Body of pancreas (tissue), 4 donors: ENCODE data around the gene DUSP23. TPM values are rescaled to one million over a fixed set of nuclear protein-coding genes. Genes with fewer than 3 reads are reported as not detected.

Source experiments
- ATAC-seq: fragments of 150-250 bp; one replicate; pipeline ENCODE4 v1.9.1; 2016
- DNase-seq, 4 donors: peaks; one replicate each; pipeline ENCODE4 v3.0.0-alpha.2; 2019
- H3K27ac ChIP-seq, 4 donors: fragments of 200-600 bp; sonication (generic); 1 replicate in 3 of 4; 2 replicates in 1 of 4; pipeline versions ENCODE4 v1.5.1 to v1.6.1; 2016 to 2019; ENCODE audit warnings: mild to moderate bottlenecking in 1 of 4, mixed read lengths in 1 of 4, moderate library complexity in 1 of 4
- H3K27me3 ChIP-seq, 2 donors: fragments of 200-600 bp; sonication (generic); one replicate each; pipeline ENCODE4 v1.6.0; 2016; ENCODE audit warnings: mild to moderate bottlenecking in 1 of 2
- H3K36me3 ChIP-seq, 2 donors: fragments of 200-600 bp; sonication (generic); replicated peaks in 1 of 2; 2 replicates each; pipeline ENCODE4 v1.5.1; 2016; ENCODE audit warnings: low read depth in 2 of 2; ENCODE audit not compliant: insufficient read depth in 1 of 2
- H3K4me1 ChIP-seq: fragments of 200-600 bp; sonication (generic); one replicate; pipeline ENCODE4 v1.6.0; 2016
- H3K4me3 ChIP-seq, 2 donors: fragments of 200-600 bp; sonication (generic); 1 replicate in 1 of 2; 2 replicates in 1 of 2; pipeline ENCODE4 v1.5.1; 2016 to 2019
- H3K9me3 ChIP-seq, 3 donors: fragments of 200-600 bp; sonication (generic); 1 replicate in 2 of 3; 2 replicates in 1 of 3; pipeline ENCODE4 v1.5.1; 2016
- CTCF ChIP-seq, 7 experiments: fragments of 450-650 bp in 4 of 7; fragments of 200-600 bp in 3 of 7; sonication (generic) in 3 of 7; IDR thresholded peaks; one replicate each; pipeline ENCODE4 v1.5.1; 2016 to 2019; ENCODE audit warnings: antibody characterized with exemption in 7 of 7
- POLR2A ChIP-seq, 3 donors: fragments of 450-650 bp; IDR thresholded peaks; one replicate each; pipeline ENCODE4 v1.6.1; 2016; ENCODE audit warnings: antibody characterized with exemption in 3 of 3, mild to moderate bottlenecking in 2 of 3
- WGBS, 2 donors: methylation state at CpG; one replicate each; pipeline ENCODE4 v1.1.5; 2017; 5-methylcytosine and 5-hydroxymethylcytosine counted together
- intact Hi-C: fragments of 100-400 bp; cut with DNase I; formaldehyde crosslinking; loops from one replicate; pipeline ENCODE4 v1.15.1; 2023
- total RNA-seq, 2 donors: library from RNA; depleted of rRNA; stranded (reverse); fragments of >200 nt; gene quantifications; one replicate each; pipeline ENCODE4 v1.1.0, GENCODE V29; 2016

DUSP23 gene
- total RNA-seq, 2 donors from 2014 or later = 60.6 to 91.1 TPM

DNA sequence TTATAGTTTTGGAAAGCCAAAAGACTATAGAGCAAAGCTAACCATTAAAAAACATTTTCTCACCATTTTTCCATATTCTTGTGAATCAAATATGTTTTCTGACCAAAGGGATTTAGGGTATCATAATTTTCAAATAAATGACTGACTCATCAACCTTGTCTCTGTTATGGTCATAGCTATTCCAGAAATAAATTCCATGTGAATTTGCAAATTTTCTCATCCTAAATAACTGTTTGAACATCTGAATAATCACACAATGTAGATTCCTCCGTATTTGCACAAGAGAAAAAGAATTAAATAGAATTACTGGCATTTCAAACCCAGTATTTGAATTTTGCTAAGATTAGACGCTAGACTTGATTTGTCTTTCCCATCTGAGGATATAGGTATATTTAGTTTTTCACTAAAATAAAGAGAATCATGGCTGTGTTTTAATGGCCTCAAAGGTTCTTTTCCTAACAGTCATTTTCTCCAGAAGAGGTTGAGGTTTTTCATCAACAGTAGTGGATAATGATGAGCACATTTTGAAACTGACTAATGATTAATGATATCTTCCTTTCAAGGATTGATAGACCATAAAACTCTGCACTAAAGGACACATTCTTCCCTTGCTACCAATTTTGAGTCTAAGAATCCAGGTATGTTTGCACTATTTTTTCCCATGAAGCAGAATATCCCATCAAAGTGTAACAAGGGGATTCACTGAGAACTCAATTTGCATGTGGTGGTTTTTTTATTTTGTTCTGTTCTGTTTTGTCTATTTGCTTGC is 9.5 kb upstream of the DUSP23 start:
- no peaks in the 10 kb centered on the region for H3K27me3 ChIP-seq
- intact Hi-C loops = no loop called here
- WGBS, 2 donors = 69% methylated on average over 2 of the region's 2 CpGs
- H3K27ac ChIP-seq = no peak overlapping the region
- H3K4me3 ChIP-seq = no peak overlapping the region
- TF ChIP-seq POLR2A (IDR thresholded peaks at IDR 0.05) = no peak
- no peak for TF ChIP-seq CTCF (IDR thresholded peaks at IDR 0.05)
- H3K36me3 ChIP-seq = no peaks in the 10 kb centered on the region
- H3K9me3 ChIP-seq = no peaks in the 10 kb centered on the region
- no peak for DNase-seq
- H3K4me1 ChIP-seq = no peaks in the 10 kb centered on the region
- ATAC-seq = no peak

- H3K27ac ChIP-seq = no peak overlapping the region
- peaks cover 7% of the 10 kb centered on the region for H3K4me1 ChIP-seq
- no peaks in the 10 kb centered on the region for H3K36me3 ChIP-seq
- no peak overlapping the region for H3K4me3 ChIP-seq
- H3K9me3 ChIP-seq = no peaks in the 10 kb centered on the region
- no peaks in the 10 kb centered on the region for H3K27me3 ChIP-seq
- intact Hi-C loops = no loop called here
- WGBS, 2 donors = 64 to 74% methylated on average over 2 of the region's 2 CpGs
- DNase-seq = no peak
- no peak for ATAC-seq
- TF ChIP-seq POLR2A (IDR thresholded peaks at IDR 0.05) (no peak), CTCF (IDR thresholded peaks at IDR 0.05) (no peak)
Observed at GRCh38 chr1:159774465-159774864, 6.3 kb upstream of the DUSP23 start.

GRCh38 chr1:159775716-159776115 is 5.0 kb upstream of the DUSP23 start:
- Histone ChIP-seq H3K9me3 (no peaks in the 10 kb centered on the region), H3K27ac (no peak overlapping the region), H3K36me3 (no peaks in the 10 kb centered on the region), H3K27me3 (no peaks in the 10 kb centered on the region), H3K4me3 (no peak overlapping the region), H3K4me1 (peaks cover 17% of the 10 kb centered on the region)
- TF ChIP-seq CTCF (IDR thresholded peaks at IDR 0.05) = peak in 1 of 7 experiments; percentile 19
- TF ChIP-seq POLR2A (IDR thresholded peaks at IDR 0.05) = no peak
- ATAC-seq (no peak), DNase-seq (no peak)
- WGBS, 2 donors = 84 to 91% methylated on average over 2 of the region's 2 CpGs
- intact Hi-C loops = no loop called here

DNA sequence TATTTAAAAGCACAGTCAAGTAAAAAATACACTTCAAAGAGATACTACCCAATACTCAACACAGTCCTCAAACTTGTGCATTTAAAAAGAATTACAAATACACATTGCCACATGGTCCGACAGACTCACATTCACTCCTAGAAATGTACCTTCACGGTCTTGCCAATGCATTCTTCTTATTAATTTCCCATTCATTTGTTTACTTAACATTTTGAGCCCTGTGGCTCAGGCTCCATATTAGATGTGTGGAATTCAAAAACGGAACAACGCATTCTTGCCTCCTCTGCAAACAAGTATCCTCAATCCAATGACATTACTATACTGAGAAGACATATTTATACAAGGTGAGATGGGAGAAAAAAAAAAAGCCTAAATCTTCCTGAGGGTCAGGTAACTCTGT is 2.5 kb upstream of the DUSP23 start:
- 71 to 83% methylated on average over 4 of the region's 4 CpGs for WGBS, 2 donors
- intact Hi-C loops = no loop called here
- Histone ChIP-seq H3K4me1 (peaks cover 32% of the 10 kb centered on the region), H3K4me3 (no peak overlapping the region), H3K9me3 (no peaks in the 10 kb centered on the region), H3K27ac (no peak overlapping the region), H3K27me3 (no peaks in the 10 kb centered on the region), H3K36me3 (no peaks in the 10 kb centered on the region)
- TF ChIP-seq CTCF (IDR thresholded peaks at IDR 0.05) (no peak), POLR2A (IDR thresholded peaks at IDR 0.05) (no peak)
- no peak for ATAC-seq
- DNase-seq = no peak

DNA sequence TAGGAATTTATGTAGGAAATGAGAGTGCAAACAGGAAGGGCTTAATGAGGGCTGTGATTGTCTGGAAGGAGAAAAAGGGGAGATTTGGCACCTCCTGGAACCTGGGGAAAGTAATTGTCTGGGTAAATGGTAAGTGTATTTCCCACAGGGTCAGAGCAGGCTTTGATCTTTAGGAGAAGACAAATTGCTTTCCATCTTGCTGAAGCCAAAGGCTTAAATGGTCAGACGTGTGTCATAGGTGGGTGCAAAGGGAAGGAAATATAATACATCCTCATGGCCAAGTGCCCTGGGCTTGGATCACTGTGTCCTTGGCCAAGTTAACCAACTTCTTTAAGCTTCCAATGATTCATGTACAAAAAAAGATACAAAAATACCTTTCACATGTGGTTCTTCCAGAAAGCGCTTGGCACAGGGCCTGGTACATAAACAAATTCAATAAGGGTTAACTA is 1.3 kb upstream of the DUSP23 start:
- TF ChIP-seq CTCF (IDR thresholded peaks at IDR 0.05) = no peak
- TF ChIP-seq POLR2A (IDR thresholded peaks at IDR 0.05) = no peak
- DNase-seq (peak; percentile 18 to 49 (median 32)), ATAC-seq (no peak)
- H3K4me3 ChIP-seq = no peak overlapping the region
- no peaks in the 10 kb centered on the region for H3K36me3 ChIP-seq
- H3K27me3 ChIP-seq = no peaks in the 10 kb centered on the region
- H3K9me3 ChIP-seq = no peaks in the 10 kb centered on the region
- H3K4me1 ChIP-seq = peaks cover 32% of the 10 kb centered on the region
- H3K27ac ChIP-seq = peak overlapping the region in 1 of 4 donors; percentile 71
- intact Hi-C loops = no loop called here
- 60 to 73% methylated on average over 2 of the region's 2 CpGs for WGBS, 2 donors
